B cell (primary cell): ENCODE measurements around the gene MRNIP. TPM values are rescaled to one million over a fixed set of nuclear protein-coding genes. Genes with fewer than 3 reads are reported as not detected.
A peak's percentile ranks its signal among the peaks of the same experiment; 100 is the strongest.

Experiments used
- ATAC-seq: fragments of 200-7000 bp; cut with Tn5 transposase; one replicate; pipeline ENCODE4 v1.10.0; 2021; ENCODE audit warnings: low read depth, mild to moderate bottlenecking, moderate number of reproducible peaks, moderate library complexity
- CTCF ChIA-PET: fragments of 350-600 bp; sonication (Branson Sonifier 250); formaldehyde crosslinking; loops from one replicate; lab custom pipeline; 2021; ENCODE audit warnings: antibody characterized with exemption, inconsistent platforms; lab: Charles Lee
- POLR2A ChIA-PET: fragments of 350-600 bp; sonication (Branson Sonifier 250); formaldehyde crosslinking; loops from one replicate; lab custom pipeline; 2021; ENCODE audit warnings: antibody characterized with exemption; lab: Charles Lee
- DNase-seq: peaks from one replicate; pipeline ENCODE4 v3.0.0; 2013
- H2AFZ ChIP-seq: 2 replicates; pipeline ENCODE4 v1.6.1; 2012; ENCODE audit warnings: mild to moderate bottlenecking, low read depth, low read length; ENCODE audit not compliant: insufficient read depth, poor library complexity, severe bottlenecking
- H3K27ac ChIP-seq, 2 donors: 1 replicate in 1 of 2; 2 replicates in 1 of 2; pipeline ENCODE4 v1.5.1; 2012 to 2013; ENCODE audit warnings: low read length in 2 of 2, mild to moderate bottlenecking in 2 of 2, moderate library complexity in 1 of 2
- H3K27me3 ChIP-seq, 4 experiments: fragments of 200-600 bp in 1 of 4; sonication (generic) in 1 of 4; replicated peaks in 1 of 4; 1 replicate in 2 of 4; 2 replicates in 2 of 4; pipeline versions ENCODE4 v1.6.1 to v1.7.0; 2013 to 2016; ENCODE audit warnings: low read length in 3 of 4, mild to moderate bottlenecking in 2 of 4, mixed read lengths in 1 of 4, moderate library complexity in 1 of 4; ENCODE audit not compliant: insufficient read depth in 4 of 4, control insufficient read depth in 3 of 4; ENCODE audit errors: control extremely low read depth in 1 of 4
- H3K36me3 ChIP-seq, 2 experiments: replicated peaks in 1 of 2; 1 replicate in 1 of 2; 2 replicates in 1 of 2; pipeline versions ENCODE4 v1.6.1 to v1.7.1; 2013; ENCODE audit warnings: low read length in 1 of 2; ENCODE audit not compliant: insufficient read depth in 2 of 2, control insufficient read depth in 1 of 2; ENCODE audit errors: control extremely low read depth in 1 of 2, extremely low read depth in 1 of 2
- H3K4me1 ChIP-seq, 2 donors: fragments of 200-600 bp in 1 of 2; sonication (generic) in 1 of 2; 1 replicate in 1 of 2; 2 replicates in 1 of 2; pipeline versions ENCODE4 v1.5.1 to v1.6.1; 2013 to 2017; ENCODE audit warnings: low read length in 2 of 2; ENCODE audit not compliant: control insufficient read depth in 2 of 2, insufficient read depth in 2 of 2
- H3K4me2 ChIP-seq: replicated peaks from 2 replicates; pipeline ENCODE3; 2012; ENCODE audit warnings: mild to moderate bottlenecking, low read depth, low read length; ENCODE audit not compliant: poor library complexity, severe bottlenecking
- H3K4me3 ChIP-seq, 5 experiments: fragments of 200-600 bp in 1 of 5; sonication (generic) in 1 of 5; 1 replicate in 3 of 5; 2 replicates in 2 of 5; pipeline versions ENCODE4 v1.5.1 to v1.7.0; 2011 to 2016; ENCODE audit warnings: low read length in 4 of 5, mild to moderate bottlenecking in 4 of 5, low read depth in 2 of 5, control low read depth in 1 of 5, moderate library complexity in 1 of 5; ENCODE audit not compliant: insufficient read depth in 1 of 5; ENCODE audit errors: control extremely low read depth in 1 of 5, extremely low read depth in 1 of 5
- H3K79me2 ChIP-seq: fragments of 200-600 bp; sonication (generic); one replicate; pipeline ENCODE4 v1.6.0; 2016; ENCODE audit warnings: low read length; ENCODE audit not compliant: control insufficient read depth, insufficient read depth
- H3K9ac ChIP-seq: fragments of 200-600 bp; sonication (generic); 2 replicates; pipeline ENCODE4 v1.6.1; 2017; ENCODE audit warnings: mild to moderate bottlenecking, low read length, moderate library complexity
- H3K9me3 ChIP-seq, 3 donors: one replicate each; pipeline versions ENCODE4 v1.6.1 to v1.7.1; 2013; ENCODE audit warnings: low read length in 2 of 3; ENCODE audit not compliant: control insufficient read depth in 2 of 3, insufficient read depth in 1 of 3; ENCODE audit errors: control extremely low read depth in 1 of 3
- H4K20me1 ChIP-seq: 2 replicates; pipeline ENCODE4 v1.6.0; 2012; ENCODE audit warnings: mild to moderate bottlenecking, low read length; ENCODE audit not compliant: insufficient read depth, control insufficient read depth, poor library complexity, severe bottlenecking
- H3K27ac Mint-ChIP-seq: one replicate; pipeline ENCODE4 v1.8.0; 2021; ENCODE audit warnings: mixed read lengths
- H3K27me3 Mint-ChIP-seq: one replicate; pipeline ENCODE4 v1.8.0; 2021; ENCODE audit warnings: mixed read lengths
- H3K4me1 Mint-ChIP-seq: one replicate; pipeline ENCODE4 v1.8.0; 2021; ENCODE audit warnings: mixed read lengths
- H3K4me3 Mint-ChIP-seq: one replicate; pipeline ENCODE4 v1.8.0; 2021; ENCODE audit warnings: mixed read lengths
- H3K9me3 Mint-ChIP-seq: one replicate; pipeline ENCODE4 v1.8.0; 2022; ENCODE audit warnings: mixed read lengths; ENCODE audit not compliant: insufficient read depth
- EZH2 ChIP-seq: IDR thresholded peaks from 2 replicates; pipeline ENCODE4 v1.6.1; 2012; ENCODE audit warnings: borderline replicate concordance, low read depth, mild to moderate bottlenecking, moderate library complexity, low read length; ENCODE audit not compliant: insufficient read depth, poor library complexity, severe bottlenecking
- WGBS: methylation state at CpG from one replicate; pipeline ENCODE4 v1.1.5; 2013; ENCODE audit warnings: missing lambda C conversion rate; ENCODE audit not compliant: insufficient coverage; 5-methylcytosine and 5-hydroxymethylcytosine counted together
- intact Hi-C: fragments of 100-400 bp; cut with micrococcal nuclease; formaldehyde crosslinking; loops from one replicate; pipeline ENCODE4 v1.10.0; 2022
- polyA plus RNA-seq: library from polyadenylated mRNA; depleted of rRNA; stranded (reverse); fragments of >200 nt; gene quantifications from 2 replicates; pipeline ENCODE4 v1.2.3, GENCODE V29; 2012
- total RNA-seq, 2 donors: library from RNA; stranded (reverse); fragments of 120-200 nt in 1 of 2; gene quantifications; 1 replicate in 1 of 2; 2 replicates in 1 of 2; pipeline versions ENCODE4 v1.2.3 to v1.2.4, GENCODE V29; 2013 to 2022
- TF ChIP-seq, protein P1 (sequence below): fragments of 200-600 bp; IDR thresholded peaks from one replicate; pipeline ENCODE4 v1.8.0; 2022; ENCODE audit warnings: antibody characterized with exemption, mild to moderate bottlenecking

Gene MRNIP
- total and polyA plus RNA-seq, 2 donors (not counting 1 experiment from before 2014, with no cell fraction given) = 152 to 178 TPM

DNA sequence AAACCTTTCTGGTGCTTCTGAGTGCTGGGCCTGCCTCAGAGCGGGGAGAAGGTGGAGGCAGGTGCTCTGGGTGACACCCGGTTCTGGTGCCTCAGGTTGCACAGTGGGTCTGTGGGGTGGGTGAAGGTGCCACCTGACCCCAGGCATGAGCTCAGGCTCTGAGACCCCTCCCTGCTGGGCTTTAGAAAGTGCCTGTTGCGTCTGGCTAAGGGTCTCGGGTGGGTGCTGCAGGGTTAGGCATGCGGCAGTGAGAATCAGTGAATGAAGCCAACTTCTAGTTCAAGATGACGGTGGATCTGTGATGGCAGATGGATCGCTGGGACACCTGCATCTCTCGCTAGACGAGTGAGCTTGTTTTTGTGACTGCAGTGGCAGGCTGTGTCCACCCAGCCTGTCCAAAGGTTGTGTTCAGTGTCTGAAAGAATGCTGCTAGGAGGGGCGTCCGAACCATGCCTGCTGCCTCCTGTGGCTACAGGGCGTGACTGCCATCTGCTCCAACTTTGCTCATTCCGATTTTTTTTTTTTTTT is 32.9 kb downstream of the MRNIP start:
- ATAC-seq = no peak
- Mint-ChIP-seq H3K4me3 (no peak overlapping the region), H3K4me1 (peaks cover 32% of the 10 kb centered on the region), H3K27ac (no peak overlapping the region), H3K9me3 (no peaks in the 10 kb centered on the region), H3K27me3 (no peaks in the 10 kb centered on the region)
- H3K9ac ChIP-seq = no peak overlapping the region
- peaks cover 8 to 13% of the 10 kb centered on the region in 2 donors for H3K4me1 ChIP-seq
- TF ChIP-seq, protein P1, sequence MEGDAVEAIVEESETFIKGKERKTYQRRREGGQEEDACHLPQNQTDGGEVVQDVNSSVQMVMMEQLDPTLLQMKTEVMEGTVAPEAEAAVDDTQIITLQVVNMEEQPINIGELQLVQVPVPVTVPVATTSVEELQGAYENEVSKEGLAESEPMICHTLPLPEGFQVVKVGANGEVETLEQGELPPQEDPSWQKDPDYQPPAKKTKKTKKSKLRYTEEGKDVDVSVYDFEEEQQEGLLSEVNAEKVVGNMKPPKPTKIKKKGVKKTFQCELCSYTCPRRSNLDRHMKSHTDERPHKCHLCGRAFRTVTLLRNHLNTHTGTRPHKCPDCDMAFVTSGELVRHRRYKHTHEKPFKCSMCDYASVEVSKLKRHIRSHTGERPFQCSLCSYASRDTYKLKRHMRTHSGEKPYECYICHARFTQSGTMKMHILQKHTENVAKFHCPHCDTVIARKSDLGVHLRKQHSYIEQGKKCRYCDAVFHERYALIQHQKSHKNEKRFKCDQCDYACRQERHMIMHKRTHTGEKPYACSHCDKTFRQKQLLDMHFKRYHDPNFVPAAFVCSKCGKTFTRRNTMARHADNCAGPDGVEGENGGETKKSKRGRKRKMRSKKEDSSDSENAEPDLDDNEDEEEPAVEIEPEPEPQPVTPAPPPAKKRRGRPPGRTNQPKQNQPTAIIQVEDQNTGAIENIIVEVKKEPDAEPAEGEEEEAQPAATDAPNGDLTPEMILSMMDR = no peak
- TF ChIP-seq EZH2 = no peak
- CTCF ChIA-PET = interaction anchor here (0.8 kb wide), 1 partner anchor 23 kb away, joined by 4 read pairs; no protein-coding TSS in a partner anchor
- peaks cover 90% of the 10 kb centered on the region for H4K20me1 ChIP-seq
- POLR2A ChIA-PET = interaction anchor here (0.7 kb wide), 1 partner anchor 89 kb away, joined by 3 read pairs; no protein-coding TSS in a partner anchor
- peaks cover 2 to 67% of the 10 kb centered on the region in 2 experiments for H3K36me3 ChIP-seq
- WGBS = 96% methylated on average over 13 of the region's 13 CpGs
- intact Hi-C loops = no loop called here
- H3K4me2 ChIP-seq = no peak overlapping the region
- H3K27me3 ChIP-seq = no peaks in the 10 kb centered on the region
- H2AFZ ChIP-seq = no peak overlapping the region
- no peak overlapping the region for H3K4me3 ChIP-seq
- DNase-seq = peak; percentile 24
- peaks cover 65% of the 10 kb centered on the region for H3K79me2 ChIP-seq
- H3K9me3 ChIP-seq = no peaks in the 10 kb centered on the region
- no peak overlapping the region for H3K27ac ChIP-seq

DNA sequence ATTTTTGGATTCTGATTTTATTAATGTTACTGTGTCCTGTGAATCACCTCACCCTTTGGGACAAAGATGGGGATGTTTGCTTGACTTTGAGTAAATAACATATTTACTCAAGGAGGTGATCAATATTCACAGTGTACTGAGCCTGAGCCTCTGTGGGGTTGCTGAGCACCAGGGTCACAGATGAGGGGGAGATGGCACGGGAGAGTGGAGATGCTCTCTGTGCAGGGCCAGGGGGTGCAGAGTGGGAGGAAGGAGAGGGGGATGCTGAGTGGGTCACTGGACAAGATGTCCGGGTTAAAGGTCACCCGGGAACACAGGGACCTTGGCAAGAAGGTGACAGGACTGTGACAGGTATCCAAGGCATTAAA is 33.9 kb downstream of the MRNIP start:
- intact Hi-C loops = no loop called here
- Histone ChIP-seq H2AFZ (no peak overlapping the region), H3K4me3 (no peak overlapping the region), H3K9me3 (no peaks in the 10 kb centered on the region), H4K20me1 (peaks cover 90% of the 10 kb centered on the region), H3K36me3 (peaks cover 2 to 61% of the 10 kb centered on the region in 2 experiments), H3K27ac (no peak overlapping the region), H3K4me1 (peaks cover 16 to 22% of the 10 kb centered on the region in 2 donors), H3K4me2 (no peak overlapping the region), H3K79me2 (peaks cover 70% of the 10 kb centered on the region), H3K9ac (no peak overlapping the region), H3K27me3 (no peaks in the 10 kb centered on the region)
- Mint-ChIP-seq H3K9me3 (no peaks in the 10 kb centered on the region), H3K4me1 (peaks cover 40% of the 10 kb centered on the region), H3K27ac (no peak overlapping the region), H3K27me3 (no peaks in the 10 kb centered on the region), H3K4me3 (no peak overlapping the region)
- no peak for DNase-seq
- WGBS = 100% methylated on average over 1 of the region's 3 CpGs
- no peak for ATAC-seq
- TF ChIP-seq EZH2 = no peak
- CTCF ChIA-PET = interaction anchor here (0.8 kb wide), 1 partner anchor 22 kb away, joined by 4 read pairs; no protein-coding TSS in a partner anchor
- POLR2A ChIA-PET = no interaction called here
